OCI-LY1 (cell line): ENCODE measurements around the gene TBC1D5.
"Not testable (repeated sequence)": the region's sequence is repeated elsewhere in the genome, so short reads cannot be mapped to it uniquely, and the experiment has no call there.

ENCODE experiments used
- H2AFZ ChIP-seq: fragments of 200-600 bp; sonication (generic), shearing (Covaris generic); 2 replicates; pipeline ENCODE4 v1.6.0; 2014; ENCODE audit warnings: antibody characterized with exemption, mild to moderate bottlenecking, low read length
- H3F3A ChIP-seq: fragments of 200-600 bp; sonication (generic), shearing (Covaris generic); 2 replicates; pipeline ENCODE4 v1.6.0; 2014; ENCODE audit warnings: mild to moderate bottlenecking, antibody characterized with exemption, low read length, moderate library complexity; ENCODE audit not compliant: insufficient read depth
- H3K27ac ChIP-seq: fragments of 200-600 bp; sonication (generic); 2 replicates; pipeline ENCODE4 v1.5.1; 2014; ENCODE audit warnings: low read length, mixed run types, mild to moderate bottlenecking, low read depth; ENCODE audit not compliant: poor library complexity, severe bottlenecking
- H3K27me3 ChIP-seq: fragments of 200-600 bp; sonication (generic); 2 replicates; pipeline ENCODE4 v1.6.0; 2014; ENCODE audit warnings: antibody characterized with exemption, mild to moderate bottlenecking, low read length, moderate library complexity; ENCODE audit not compliant: insufficient read depth
- H3K36me3 ChIP-seq: fragments of 200-600 bp; sonication (generic); 2 replicates; pipeline ENCODE4 v1.6.1; 2014; ENCODE audit warnings: mild to moderate bottlenecking, antibody characterized with exemption, low read length, moderate library complexity, mixed read lengths; ENCODE audit not compliant: insufficient read depth
- H3K4me1 ChIP-seq: fragments of 200-600 bp; sonication (generic); 2 replicates; pipeline ENCODE4 v1.5.1; 2014; ENCODE audit warnings: mild to moderate bottlenecking, low read length, moderate library complexity; ENCODE audit not compliant: insufficient read depth, severe bottlenecking
- H3K4me2 ChIP-seq: fragments of 200-600 bp; sonication (generic), shearing (Covaris generic); 2 replicates; pipeline ENCODE4 v1.6.1; 2014; ENCODE audit warnings: low read length
- H3K4me3 ChIP-seq: fragments of 200-600 bp; sonication (generic); 2 replicates; pipeline ENCODE4 v1.5.1; 2014; ENCODE audit warnings: low read length, low read depth, mild to moderate bottlenecking, mixed read lengths; ENCODE audit not compliant: poor library complexity, severe bottlenecking
- H3K79me2 ChIP-seq: fragments of 200-600 bp; shearing (Covaris generic); 2 replicates; pipeline ENCODE4 v1.6.1; 2016; ENCODE audit warnings: mixed run types, low read length, mixed read lengths; ENCODE audit not compliant: insufficient read depth
- H3K9ac ChIP-seq: fragments of 200-600 bp; sonication (generic), shearing (Covaris generic); 2 replicates; pipeline ENCODE4 v1.6.1; 2014; ENCODE audit warnings: mild to moderate bottlenecking, low read length, mixed read lengths
- H3K9me2 ChIP-seq: fragments of 200-600 bp; sonication (generic), shearing (Covaris generic); 2 replicates; pipeline ENCODE4 v1.6.1; 2014; ENCODE audit warnings: low read depth, mild to moderate bottlenecking, low read length, mixed read lengths
- H3K9me3 ChIP-seq: fragments of 200-600 bp; shearing (Covaris generic); 2 replicates; pipeline ENCODE4 v1.6.1; 2014; ENCODE audit warnings: low read length, mixed read lengths
- H4K20me1 ChIP-seq: fragments of 200-600 bp; sonication (generic), shearing (Covaris generic); 2 replicates; pipeline ENCODE4 v1.6.0; 2016; ENCODE audit warnings: mild to moderate bottlenecking, low read length; ENCODE audit not compliant: insufficient read depth
- EZH2 ChIP-seq: fragments of 200-600 bp; sonication (generic), shearing (Covaris generic); IDR thresholded peaks from 2 replicates; pipeline ENCODE4 v1.8.0; 2017; ENCODE audit warnings: borderline replicate concordance, mixed run types, mild to moderate bottlenecking, antibody characterized with exemption, low read length, moderate library complexity, mixed read lengths
- TF ChIP-seq, protein P1 (sequence below): fragments of 200-600 bp; sonication (generic), shearing (Covaris generic); IDR thresholded peaks from 2 replicates; pipeline ENCODE4 v1.5.1; 2017; ENCODE audit warnings: mild to moderate bottlenecking, antibody characterized with exemption, low read length, moderate library complexity, mixed read lengths

The TBC1D5 gene

GRCh38 chr3:17619968-17620367 is 122.5 kb downstream of the TBC1D5 start:
- Histone ChIP-seq H3K27ac (no peak overlapping the region), H3K9ac (no peak overlapping the region)

DNA sequence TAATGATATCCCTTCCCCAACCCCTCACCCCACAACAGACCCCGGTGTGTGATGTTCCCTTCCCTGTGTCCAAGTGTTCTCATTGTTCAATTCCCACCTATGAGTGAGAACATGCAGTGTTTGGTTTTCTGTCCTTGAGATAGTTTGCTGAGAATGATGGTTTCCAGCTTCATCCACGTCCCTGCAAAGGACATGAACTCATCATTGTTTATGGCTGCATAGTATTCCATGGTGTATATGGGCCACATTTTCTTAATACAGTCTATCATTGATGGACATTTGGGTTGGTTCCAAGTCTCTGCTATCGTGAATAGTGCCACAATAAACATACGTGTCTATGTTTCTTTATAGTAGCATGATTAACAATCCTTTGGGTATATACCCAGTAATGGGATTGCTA is 129.4 kb downstream of the TBC1D5 start:
- H3K9ac ChIP-seq, H2AFZ ChIP-seq, H3K9me2 ChIP-seq, H3K4me1 ChIP-seq, H3K36me3 ChIP-seq, H3K27me3 ChIP-seq, H3K9me3 ChIP-seq, H4K20me1 ChIP-seq, H3K4me2 ChIP-seq, H3K79me2 ChIP-seq, H3K27ac ChIP-seq, H3F3A ChIP-seq, H3K4me3 ChIP-seq: not testable (repeated sequence)

More at GRCh38 chr3:17619968-17620367, 122.5 kb downstream of the TBC1D5 start:
- Histone ChIP-seq H3K36me3 (peaks cover 33% of the 10 kb centered on the region), H3K27me3 (no peaks in the 10 kb centered on the region), H3K9me3 (0 out of 2 replicates have a peak, but pooled peaks cover 4% of the 10 kb centered on the region), H2AFZ (no peak overlapping the region), H3K79me2 (no peaks in the 10 kb centered on the region), H3K4me2 (no peak overlapping the region), H4K20me1 (no peaks in the 10 kb centered on the region), H3K4me1 (no peaks in the 10 kb centered on the region), H3K4me3 (no peak overlapping the region), H3F3A (no peaks in the 10 kb centered on the region), H3K9me2 (no peaks in the 10 kb centered on the region)
- TF ChIP-seq, protein P1, sequence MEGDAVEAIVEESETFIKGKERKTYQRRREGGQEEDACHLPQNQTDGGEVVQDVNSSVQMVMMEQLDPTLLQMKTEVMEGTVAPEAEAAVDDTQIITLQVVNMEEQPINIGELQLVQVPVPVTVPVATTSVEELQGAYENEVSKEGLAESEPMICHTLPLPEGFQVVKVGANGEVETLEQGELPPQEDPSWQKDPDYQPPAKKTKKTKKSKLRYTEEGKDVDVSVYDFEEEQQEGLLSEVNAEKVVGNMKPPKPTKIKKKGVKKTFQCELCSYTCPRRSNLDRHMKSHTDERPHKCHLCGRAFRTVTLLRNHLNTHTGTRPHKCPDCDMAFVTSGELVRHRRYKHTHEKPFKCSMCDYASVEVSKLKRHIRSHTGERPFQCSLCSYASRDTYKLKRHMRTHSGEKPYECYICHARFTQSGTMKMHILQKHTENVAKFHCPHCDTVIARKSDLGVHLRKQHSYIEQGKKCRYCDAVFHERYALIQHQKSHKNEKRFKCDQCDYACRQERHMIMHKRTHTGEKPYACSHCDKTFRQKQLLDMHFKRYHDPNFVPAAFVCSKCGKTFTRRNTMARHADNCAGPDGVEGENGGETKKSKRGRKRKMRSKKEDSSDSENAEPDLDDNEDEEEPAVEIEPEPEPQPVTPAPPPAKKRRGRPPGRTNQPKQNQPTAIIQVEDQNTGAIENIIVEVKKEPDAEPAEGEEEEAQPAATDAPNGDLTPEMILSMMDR: no peak
- no peak for TF ChIP-seq EZH2

GRCh38 chr3:17607905-17608304 is 134.5 kb downstream of the TBC1D5 start:
- Histone ChIP-seq H3K36me3 (no peaks in the 10 kb centered on the region), H3K4me3 (no peak overlapping the region), H3K9ac (no peak overlapping the region), H3K79me2 (no peaks in the 10 kb centered on the region), H3K9me2 (no peaks in the 10 kb centered on the region), H4K20me1 (no peaks in the 10 kb centered on the region), H3K4me1 (no peaks in the 10 kb centered on the region), H3F3A (no peaks in the 10 kb centered on the region), H3K27ac (no peak overlapping the region), H3K4me2 (no peak overlapping the region), H3K27me3 (no peaks in the 10 kb centered on the region), H2AFZ (no peak overlapping the region), H3K9me3 (no peaks in the 10 kb centered on the region)
- TF ChIP-seq EZH2: no peak
- TF ChIP-seq, protein P1: no peak

GRCh38 chr3:17605934-17606333 is 136.5 kb downstream of the TBC1D5 start:
- no peak overlapping the region for H3K9ac ChIP-seq
- H3K4me1 ChIP-seq: no peaks in the 10 kb centered on the region
- H3K9me3 ChIP-seq: no peaks in the 10 kb centered on the region
- H3K4me3 ChIP-seq: no peak overlapping the region
- H4K20me1 ChIP-seq: no peaks in the 10 kb centered on the region
- H2AFZ ChIP-seq: no peak overlapping the region
- no peak overlapping the region for H3K4me2 ChIP-seq
- H3F3A ChIP-seq: no peaks in the 10 kb centered on the region
- TF ChIP-seq, protein P1: no peak
- no peak for TF ChIP-seq EZH2
- no peak overlapping the region for H3K27ac ChIP-seq
- H3K79me2 ChIP-seq: no peaks in the 10 kb centered on the region
- H3K36me3 ChIP-seq: no peaks in the 10 kb centered on the region
- no peaks in the 10 kb centered on the region for H3K27me3 ChIP-seq
- H3K9me2 ChIP-seq: no peaks in the 10 kb centered on the region
